Ammon's horn (tissue), 1 donor: ENCODE measurements around the gene CDH19.
"Not testable (repeated sequence)": the region's sequence is repeated elsewhere in the genome, so short reads cannot be mapped to it uniquely, and the experiment has no call there.

Source experiments
- DNase-seq: peaks from one replicate; pipeline ENCODE4 v3.0.0-alpha.2; 2016; ENCODE audit warnings: low spot score

The CDH19 gene

DNA sequence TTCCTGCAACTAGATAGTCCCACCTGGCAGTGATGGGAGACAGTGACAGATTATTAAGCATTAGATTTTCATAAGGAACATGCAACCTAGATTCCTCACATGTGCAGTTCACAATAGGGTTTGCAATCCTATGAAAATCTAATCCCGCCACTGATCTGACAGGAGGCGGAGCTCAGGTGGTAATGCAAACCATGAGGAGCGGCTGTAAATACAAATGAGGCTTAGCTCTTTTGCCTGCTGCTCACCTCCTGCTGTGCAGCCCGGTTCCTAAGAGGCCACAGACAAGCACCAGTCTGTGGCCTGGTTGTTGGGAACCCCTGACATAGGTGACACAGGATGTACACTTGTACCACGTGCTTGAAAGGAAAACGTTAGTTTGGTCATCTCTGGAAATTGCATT, 41.6 kb downstream of the CDH19 start:
- no peak for DNase-seq

- peak; percentile 71 for DNase-seq
Observed at GRCh38 chr18:66560094-66560493, 43.8 kb downstream of the CDH19 start.

- DNase-seq, result no peak
Observed at GRCh38 chr18:66558773-66559172, 45.1 kb downstream of the CDH19 start.

GRCh38 chr18:66557091-66557490, 46.8 kb downstream of the CDH19 start:
- no peak for DNase-seq

- DNase-seq, result no peak
Observed at GRCh38 chr18:66555585-66555984, 48.3 kb downstream of the CDH19 start.

DNA sequence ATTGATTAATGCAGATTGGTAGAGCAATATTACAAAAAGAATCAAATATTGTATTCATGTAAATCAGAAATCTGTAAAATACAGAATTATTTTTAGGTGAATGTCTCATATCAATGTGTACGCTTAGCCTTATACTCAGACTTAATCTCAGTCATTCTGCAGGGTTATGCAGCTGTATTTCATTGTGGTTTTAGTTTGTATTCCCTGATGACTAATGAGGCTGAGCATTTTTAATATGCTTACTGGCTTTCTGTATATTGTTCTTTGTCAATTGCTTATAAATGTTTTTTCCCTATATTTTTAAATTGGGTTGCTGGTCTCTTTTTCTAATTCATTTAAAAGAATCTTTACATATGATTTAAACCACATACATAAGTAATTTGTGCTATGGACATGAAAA, 50.1 kb downstream of the CDH19 start:
- DNase-seq, result no peak

DNA sequence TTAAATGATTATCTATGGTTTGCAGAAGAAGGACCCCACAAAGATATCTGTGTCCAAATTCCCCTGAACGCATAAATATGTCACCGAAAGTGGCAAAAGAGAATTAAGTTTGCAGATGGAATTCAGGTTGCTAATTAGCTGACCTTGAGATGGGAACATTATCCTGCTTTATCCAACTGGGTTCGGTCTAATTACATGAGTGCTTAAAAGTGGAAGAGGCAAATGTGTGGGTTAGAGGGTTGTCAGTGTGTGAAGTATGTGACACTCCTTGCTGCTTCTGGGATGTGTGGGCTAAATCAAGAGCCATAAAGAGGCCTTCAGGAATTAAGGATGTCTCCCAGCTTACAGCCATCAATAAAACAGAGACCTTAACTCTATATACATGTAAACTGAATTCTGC, 53.5 kb downstream of the CDH19 start:
- no peak for DNase-seq

DNA sequence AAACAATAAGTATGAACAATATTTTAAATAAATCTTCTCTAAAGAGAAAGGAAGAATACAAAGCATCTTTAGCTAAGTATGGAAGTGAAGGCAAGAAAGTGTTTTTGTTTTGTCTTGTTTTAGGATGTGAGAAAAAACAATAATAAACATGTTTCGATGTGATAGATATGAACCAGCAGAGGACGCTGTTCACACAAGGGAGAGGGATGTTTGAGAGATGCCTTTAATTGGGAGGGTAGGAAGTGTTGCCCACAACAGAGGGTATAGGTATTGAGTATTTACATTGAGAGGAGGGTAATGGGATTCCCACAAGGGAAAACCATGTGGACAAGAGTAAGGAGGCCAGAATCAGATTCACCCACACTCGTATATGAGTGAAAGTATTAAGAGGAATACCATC, 55.1 kb downstream of the CDH19 start:
- no peak for DNase-seq

GRCh38 chr18:66534110-66534509, 69.8 kb downstream of the CDH19 start:
- no peak for DNase-seq

DNA sequence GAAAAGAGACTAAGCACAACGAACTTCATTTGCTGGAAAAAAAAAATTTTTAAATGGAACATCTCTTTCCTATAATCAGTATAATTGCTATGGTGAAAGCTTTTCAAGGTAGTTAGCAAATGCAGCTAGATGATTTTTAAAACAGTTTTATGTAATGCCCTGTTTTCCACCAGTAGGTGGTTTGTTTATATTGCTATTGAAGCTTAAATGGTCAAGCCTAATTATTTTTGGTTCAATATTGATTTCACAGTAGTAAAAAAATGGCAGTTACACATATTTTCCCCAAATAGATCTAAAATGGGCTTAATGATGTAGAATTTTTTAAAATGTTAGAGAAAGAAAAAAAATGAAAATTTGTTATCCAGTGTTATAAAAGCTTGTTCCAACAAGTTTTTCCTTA, 70.2 kb downstream of the CDH19 start:
- no peak for DNase-seq

GRCh38 chr18:66523219-66523991, 80.5 kb downstream of the CDH19 start:
- DNase-seq, result no peak

DNA sequence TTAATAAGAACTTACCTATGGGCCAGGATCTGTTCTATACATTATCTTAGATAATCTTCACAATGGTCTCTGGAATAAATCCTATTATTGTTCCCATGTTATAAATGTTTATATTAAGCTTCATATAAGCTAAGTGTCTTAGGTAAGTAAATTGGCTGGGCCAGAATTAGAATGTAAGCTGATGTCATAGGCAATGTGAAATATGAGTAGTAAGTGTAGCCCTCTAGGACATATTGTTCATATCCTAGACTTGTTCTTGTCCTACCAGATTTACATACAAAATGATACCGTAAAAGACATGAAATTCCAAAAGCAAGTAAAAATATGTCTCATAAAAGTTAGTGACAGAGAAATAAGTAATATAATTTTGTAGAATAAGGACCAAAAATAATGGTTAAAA, 89.9 kb downstream of the CDH19 start:
- DNase-seq, result no peak

DNA sequence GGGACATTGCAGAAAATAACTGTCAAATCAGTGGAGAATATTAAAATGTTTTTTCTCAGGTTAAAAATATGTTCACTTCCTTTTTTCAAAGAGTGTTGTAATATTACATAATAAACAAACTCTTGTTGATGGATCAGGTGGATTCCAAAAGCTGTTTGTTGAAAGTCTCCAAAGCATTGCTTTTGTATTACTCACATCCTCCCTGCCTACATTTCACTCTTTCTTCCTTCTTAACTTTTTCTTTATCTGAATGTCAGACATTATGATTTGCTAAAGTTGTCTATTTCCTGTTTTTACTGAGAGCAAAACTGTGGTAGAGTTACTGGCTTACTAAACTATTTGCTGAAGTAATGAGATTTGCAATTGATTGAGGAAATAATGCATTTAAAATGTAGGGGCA, 92.1 kb downstream of the CDH19 start:
- DNase-seq, result no peak

GRCh38 chr18:66511289-66511688, 92.6 kb downstream of the CDH19 start:
- DNase-seq, result no peak

- DNase-seq, result no peak
Observed at GRCh38 chr18:66510357-66511045, 93.4 kb downstream of the CDH19 start.

- no peak for DNase-seq
Observed at GRCh38 chr18:66508937-66509336, 95.0 kb downstream of the CDH19 start.

DNA sequence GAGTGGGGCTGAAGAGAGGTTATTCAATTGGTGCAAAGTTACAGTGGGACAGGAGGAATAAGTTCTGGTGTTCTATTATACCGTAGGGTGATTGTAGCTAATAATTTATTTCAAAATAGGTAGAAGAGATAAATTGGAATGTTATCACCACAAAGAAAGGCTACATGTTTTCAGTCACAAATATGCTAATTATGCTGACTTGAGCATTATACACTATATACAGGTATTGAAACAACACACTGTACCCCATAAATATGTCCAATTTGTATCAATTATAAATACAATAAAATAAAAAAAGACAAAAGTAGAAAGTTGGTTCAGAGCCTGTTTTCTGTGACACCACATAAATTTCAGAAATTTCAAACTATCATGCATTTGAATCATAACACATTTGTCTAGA, 97.7 kb downstream of the CDH19 start:
- DNase-seq, result no peak

- DNase-seq, result no peak
Observed at GRCh38 chr18:66497351-66497750, 106.5 kb downstream of the CDH19 start.

DNA sequence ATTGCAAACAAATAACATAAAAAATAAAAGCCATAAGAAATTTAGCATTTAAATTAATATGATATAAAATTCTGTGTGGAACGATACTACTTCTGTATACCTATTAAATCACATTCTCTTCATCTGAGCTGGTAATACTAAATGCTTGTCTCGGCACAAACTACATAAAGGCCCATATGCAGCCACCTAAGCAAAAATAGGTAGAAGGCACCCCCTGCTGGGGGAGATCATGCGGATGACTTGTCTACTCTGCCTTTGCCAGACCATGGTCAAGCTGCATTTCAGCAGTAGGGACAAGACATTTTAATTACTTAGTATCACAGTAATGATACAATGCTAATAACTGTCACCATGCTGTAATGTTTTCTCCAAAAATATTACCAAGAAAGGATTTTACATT, 108.0 kb downstream of the CDH19 start:
- peak; percentile 49 for DNase-seq

DNA sequence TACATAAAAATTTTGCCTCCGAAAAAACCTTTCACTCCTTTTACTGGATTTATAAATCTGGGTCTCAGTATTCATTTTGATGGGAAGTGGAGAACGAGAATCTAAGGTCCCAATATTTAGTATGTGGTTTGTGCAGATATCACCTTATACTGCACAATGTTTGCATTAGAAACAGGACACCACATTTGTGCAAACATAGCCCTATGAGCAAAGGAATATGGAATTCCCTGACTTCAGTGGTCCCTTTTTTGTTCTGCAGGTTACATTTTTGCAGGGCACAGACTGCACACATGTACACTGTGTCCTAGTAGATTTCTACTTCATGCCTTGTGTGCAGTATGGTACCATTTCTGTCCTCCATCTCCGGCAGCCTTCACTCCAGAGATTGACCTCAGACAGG, 130.0 kb downstream of the CDH19 start:
- no peak for DNase-seq

GRCh38 chr18:66466184-66466583, 137.7 kb downstream of the CDH19 start:
- DNase-seq, result not testable (repeated sequence)

DNA sequence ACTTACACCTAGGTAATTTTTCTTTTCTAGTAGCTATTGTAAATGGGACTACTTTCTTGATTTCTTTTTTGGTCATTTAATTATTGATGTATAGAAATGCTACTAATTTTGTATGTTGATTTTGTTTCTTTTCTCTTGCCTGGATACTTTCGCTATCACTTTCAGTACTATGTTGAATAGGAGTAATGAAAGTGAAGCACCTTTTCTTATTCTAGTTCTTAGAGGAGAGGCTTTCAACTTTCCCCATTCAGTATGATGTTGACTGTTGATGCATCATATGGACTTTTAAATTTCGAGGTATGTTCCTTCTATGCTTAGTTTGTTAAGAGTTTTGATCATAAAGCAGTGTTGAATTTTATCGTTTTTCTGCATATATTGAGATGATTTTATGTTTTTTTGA, 142.5 kb downstream of the CDH19 start:
- no peak for DNase-seq

DNA sequence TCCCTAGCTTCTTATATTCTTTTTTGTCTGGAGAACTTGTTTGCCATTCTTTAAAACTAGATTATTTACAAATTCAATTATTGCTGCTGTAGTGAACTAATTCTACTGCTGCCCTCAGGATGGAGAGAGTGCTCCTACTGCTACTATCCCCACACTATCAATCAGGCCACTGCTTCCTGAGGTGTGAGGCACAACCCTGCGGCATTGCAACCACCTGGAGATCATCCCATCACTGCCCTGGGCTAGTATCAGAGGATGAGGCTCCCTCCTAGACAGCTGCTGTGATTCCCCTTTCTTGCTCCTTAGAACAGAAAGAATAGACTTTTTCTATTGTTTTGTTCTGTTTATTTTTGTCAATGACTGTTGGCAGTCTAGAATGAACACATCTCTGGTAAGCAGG, 146.6 kb downstream of the CDH19 start:
- no peak for DNase-seq
